Activated CD4-positive, CD25-positive, alpha-beta regulatory T cell treated with anti-CD3 and anti-CD28 coated beads, Interleukin-2, amount 50 U/mL, for 24 hours (primary cell): ENCODE data around the gene CCDC146.
A peak's percentile ranks its signal among the peaks of the same experiment; 100 is the strongest.

Experiments used
- ATAC-seq, 2 donors: fragments of 150-1000 bp; cut with Tn5 transposase; one replicate each; pipeline ENCODE4 v1.10.0; 2021; ENCODE audit warnings: mild to moderate bottlenecking in 1 of 2, moderate library complexity in 1 of 2

CCDC146 gene

GRCh38 chr7:77293046-77293445 is 170.6 kb downstream of the CCDC146 start:
- ATAC-seq, result no peak

GRCh38 chr7:77295549-77295948 is 173.1 kb downstream of the CCDC146 start:
- ATAC-seq, result no peak

- no peak for ATAC-seq
Measured at GRCh38 chr7:77306231-77307067, 184.0 kb downstream of the CCDC146 start.

GRCh38 chr7:77308792-77309191 is 186.4 kb downstream of the CCDC146 start:
- ATAC-seq, result no peak

GRCh38 chr7:77309714-77310220 is 187.4 kb downstream of the CCDC146 start:
- ATAC-seq, result no peak

- no peak for ATAC-seq
Measured at GRCh38 chr7:77310982-77311381, 188.6 kb downstream of the CCDC146 start.

- no peak for ATAC-seq
Measured at GRCh38 chr7:77313085-77313484, 190.7 kb downstream of the CCDC146 start.

- no peak for ATAC-seq
Measured at GRCh38 chr7:77313876-77314480, 191.6 kb downstream of the CCDC146 start.

- ATAC-seq, result no peak
Measured at GRCh38 chr7:77315182-77315591, 192.8 kb downstream of the CCDC146 start.

GRCh38 chr7:77316219-77316978 is 194.0 kb downstream of the CCDC146 start:
- ATAC-seq, result no peak

- no peak for ATAC-seq
Measured at GRCh38 chr7:77318019-77318418, 195.6 kb downstream of the CCDC146 start.

- no peak for ATAC-seq
Measured at GRCh38 chr7:77320137-77320536, 197.7 kb downstream of the CCDC146 start.

GRCh38 chr7:77320714-77321113 is 198.3 kb downstream of the CCDC146 start:
- ATAC-seq, result no peak

GRCh38 chr7:77321300-77321699 is 198.9 kb downstream of the CCDC146 start:
- ATAC-seq, result no peak

- no peak for ATAC-seq
Measured at GRCh38 chr7:77326131-77326530, 203.7 kb downstream of the CCDC146 start.

GRCh38 chr7:77327067-77327931 is 204.9 kb downstream of the CCDC146 start:
- ATAC-seq, result no peak

- ATAC-seq, result no peak
Measured at GRCh38 chr7:77327932-77328628, 205.7 kb downstream of the CCDC146 start.

- no peak for ATAC-seq
Measured at GRCh38 chr7:77328669-77329068, 206.3 kb downstream of the CCDC146 start.

- ATAC-seq, result peak in 1 of 2 donors; percentile 44
Measured at GRCh38 chr7:77329466-77330168, 207.2 kb downstream of the CCDC146 start.

- peak in 1 of 2 donors; percentile 51 for ATAC-seq
Measured at GRCh38 chr7:77330169-77330882, 207.9 kb downstream of the CCDC146 start.
